AG04450 (cell line): ENCODE measurements around the gene CLIC3. TPM values are rescaled to one million over a fixed set of nuclear protein-coding genes. Genes with fewer than 3 reads are reported as not detected.

ENCODE experiments used
- CTCF ChIA-PET: fragments of 300-600, 350-600 bp; formaldehyde crosslinking; extraction: SDS; loops from one replicate; lab custom pipeline; 2022; ENCODE audit warnings: antibody characterized with exemption, inconsistent platforms; lab: Charles Lee
- POLR2A ChIA-PET: fragments of 350-600 bp; formaldehyde crosslinking; extraction: SDS; loops from one replicate; lab custom pipeline; 2021; ENCODE audit warnings: antibody characterized with exemption, inconsistent platforms; lab: Yijun Ruan, JAX
- DNase-seq: peaks from one replicate; pipeline ENCODE4 v3.0.0-alpha.2; 2011; ENCODE audit warnings: low read depth, low spot score
- H3K27ac ChIP-seq: one replicate; pipeline ENCODE4 v1.5.1; 2012; ENCODE audit warnings: low read depth, low read length, control low read depth
- H3K27me3 ChIP-seq: one replicate; pipeline ENCODE4 v1.6.0; 2012; ENCODE audit warnings: low read length; ENCODE audit not compliant: control insufficient read depth, insufficient read depth
- H3K4me3 ChIP-seq: 2 replicates; pipeline ENCODE4 v1.5.1; 2011; ENCODE audit warnings: mild to moderate bottlenecking, low read depth, low read length, control low read depth
- H3K9me3 ChIP-seq: 2 replicates; pipeline ENCODE4 v1.5.1; 2012; ENCODE audit warnings: low read length; ENCODE audit not compliant: control insufficient read depth, insufficient read depth
- CTCF ChIP-seq: IDR thresholded peaks from 2 replicates; pipeline ENCODE4 v1.5.1; 2011; ENCODE audit warnings: low read depth, low read length, control low read depth, inconsistent platforms
- polyA plus RNA-seq: library from polyadenylated mRNA; depleted of rRNA; stranded (reverse); fragments of >200 nt; gene quantifications from 2 replicates; pipeline ENCODE4 v1.2.3, GENCODE V29; 2011

CLIC3 gene
- polyA plus RNA-seq, 1 experiment: 0.42 TPM

DNA sequence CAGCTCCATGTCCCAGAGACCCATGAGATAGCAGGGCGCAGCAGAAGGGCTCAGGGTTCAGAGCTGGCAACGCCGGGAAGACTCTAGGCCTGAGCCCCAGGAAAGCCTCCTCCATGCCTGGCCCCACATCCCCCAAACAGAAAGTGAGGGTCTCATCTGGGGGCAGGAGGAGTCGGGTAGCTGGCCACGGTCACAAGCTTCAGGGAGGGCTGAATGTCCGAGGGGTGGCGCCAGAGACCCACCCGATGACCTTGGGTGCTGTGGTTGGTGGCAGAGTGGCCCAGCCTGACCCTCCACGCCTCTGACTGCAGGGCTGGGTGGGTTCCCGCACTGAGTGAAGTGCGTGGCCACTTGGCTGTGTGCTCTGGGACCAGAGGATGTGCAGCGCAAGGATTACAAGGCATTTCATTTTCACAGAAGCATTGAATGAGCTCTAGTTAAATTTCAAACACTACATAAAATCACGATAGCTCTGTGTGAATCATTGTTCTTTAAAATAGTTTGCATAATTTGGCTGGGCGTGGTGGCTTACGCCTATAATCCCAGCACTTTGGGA lies 48.3 kb downstream of the CLIC3 start:
- Histone ChIP-seq H3K27ac (no peak overlapping the region), H3K4me3 (no peak overlapping the region), H3K9me3 (no peaks in the 10 kb centered on the region; the same call in 1 of the 2 replicates), H3K27me3 (no peaks in the 10 kb centered on the region)
- ChIA-PET CTCF (interaction anchor here (0.6 to 4.0 kb wide), 18 partner anchors 12 to 183 kb away, joined by 3 to 105 read pairs (median 4); partner anchors contain the start of gene FUT7), POLR2A (interaction anchor here (0.6 to 1.4 kb wide), 2 partner anchors 87 to 220 kb away, joined by 3 to 10 read pairs; no protein-coding TSS in a partner anchor)
- peak; percentile 57 for TF ChIP-seq CTCF
- DNase-seq: no peak

DNA sequence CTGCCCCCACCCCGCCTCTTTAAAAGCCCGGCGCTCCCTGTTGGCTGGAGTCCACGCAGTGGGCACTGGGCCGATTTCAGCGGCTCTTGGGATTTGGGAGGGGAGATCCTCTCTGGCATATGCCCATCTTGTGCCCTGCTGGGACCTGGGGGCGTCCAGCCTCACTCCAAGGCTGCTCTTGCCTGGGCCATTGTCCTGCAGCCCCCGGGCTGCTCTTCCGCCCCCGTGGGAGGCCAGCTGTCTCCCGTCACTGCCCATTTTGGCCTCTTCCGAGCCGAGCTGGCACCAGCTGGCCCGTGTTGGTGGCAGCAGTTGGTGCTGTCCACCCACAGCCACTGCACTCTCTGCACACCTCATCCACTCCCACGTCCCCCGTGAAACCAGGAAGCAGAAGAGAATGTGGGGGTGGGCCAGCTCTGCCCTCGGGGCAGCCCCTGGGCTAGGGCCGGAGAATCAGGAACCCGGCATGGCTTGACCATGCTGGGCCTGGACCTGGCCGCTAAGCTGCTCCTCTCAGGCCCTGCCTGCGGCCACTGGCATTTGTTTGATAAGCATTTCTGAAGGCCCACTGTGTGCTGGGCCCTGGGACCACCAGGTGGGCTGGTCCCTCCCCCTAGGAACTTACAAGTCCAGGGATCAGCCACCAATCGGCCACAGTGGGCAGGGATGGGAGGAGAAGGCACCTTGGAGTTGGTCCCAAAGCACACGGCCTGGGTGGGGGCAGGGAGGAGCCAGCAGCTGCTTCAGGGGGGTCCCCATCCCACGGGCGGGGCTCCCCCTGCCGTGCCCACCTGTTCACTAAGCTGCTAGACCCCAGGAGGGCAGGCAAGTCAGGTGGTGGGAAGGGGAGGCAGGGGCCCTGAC lies 49.1 kb downstream of the CLIC3 start:
- no peaks in the 10 kb centered on the region for H3K27me3 ChIP-seq
- no peak for DNase-seq
- H3K27ac ChIP-seq: no peak overlapping the region
- H3K9me3 ChIP-seq: peaks cover 6% of the 10 kb centered on the region; the same call in 1 of the 2 replicates
- H3K4me3 ChIP-seq: no peak overlapping the region
- CTCF ChIA-PET: interaction anchor here (1.0 to 4.0 kb wide), 12 partner anchors 15 to 121 kb away, joined by 3 to 105 read pairs (median 4); partner anchors contain the start of gene FUT7
- POLR2A ChIA-PET: interaction anchor here (1.4 kb wide), 1 partner anchor 88 kb away, joined by 10 read pairs; no protein-coding TSS in a partner anchor
- TF ChIP-seq CTCF: no peak

GRCh38 chr9:136946228-136947027 lies 49.9 kb downstream of the CLIC3 start:
- H3K27ac ChIP-seq: no peak overlapping the region
- ChIA-PET CTCF (interaction anchor here (0.5 to 4.0 kb wide), 5 partner anchors 54 to 277 kb away, joined by 3 to 105 read pairs (median 15); no protein-coding TSS in a partner anchor), POLR2A (no interaction called here)
- TF ChIP-seq CTCF: no peak
- no peaks in the 10 kb centered on the region for H3K27me3 ChIP-seq
- no peak for DNase-seq
- H3K4me3 ChIP-seq: no peak overlapping the region
- H3K9me3 ChIP-seq: peaks cover 9% of the 10 kb centered on the region; the same call in 1 of the 2 replicates

GRCh38 chr9:136945333-136946227 lies 50.8 kb downstream of the CLIC3 start:
- no peak for DNase-seq
- TF ChIP-seq CTCF: no peak
- no peak overlapping the region for H3K27ac ChIP-seq
- H3K9me3 ChIP-seq: peaks cover 12% of the 10 kb centered on the region; the same call in 1 of the 2 replicates
- H3K27me3 ChIP-seq: no peaks in the 10 kb centered on the region
- POLR2A ChIA-PET: no interaction called here
- CTCF ChIA-PET: interaction anchor here (0.5 to 4.0 kb wide), 5 partner anchors 55 to 278 kb away, joined by 3 to 105 read pairs (median 5); no protein-coding TSS in a partner anchor
- no peak overlapping the region for H3K4me3 ChIP-seq
